A673 (cell line): ENCODE measurements around the gene IFNAR1.

Experiments
- CTCF ChIP-seq: fragments of 300-800, 200-600 bp; sonication (generic); conservative IDR thresholded peaks from 2 replicates; pipeline ENCODE4 v1.5.1; 2017; ENCODE audit warnings: low read depth, mild to moderate bottlenecking, antibody characterized with exemption, low read length, moderate library complexity, mixed read lengths
- EZH2 ChIP-seq: fragments of 200-600 bp; sonication (generic); IDR thresholded peaks from 2 replicates; pipeline ENCODE4 v1.6.1; 2017; ENCODE audit warnings: borderline replicate concordance, low read depth, mild to moderate bottlenecking, mixed read lengths, antibody characterized with exemption, low read length; ENCODE audit not compliant: poor library complexity, severe bottlenecking

- TF ChIP-seq EZH2 (no peak), CTCF (peak; percentile 76)
Observed at GRCh38 chr21:33374450-33375096, 49.8 kb downstream of the IFNAR1 start.
